ENCODE results near the gene RNASEL. TPM values are rescaled to one million over a fixed set of nuclear protein-coding genes. Genes with fewer than 3 reads are reported as not detected.

RNASEL gene
- total and polyA plus RNA-seq, 4 donors: 3.7 to 14.8 (median 9.0) TPM

DNA sequence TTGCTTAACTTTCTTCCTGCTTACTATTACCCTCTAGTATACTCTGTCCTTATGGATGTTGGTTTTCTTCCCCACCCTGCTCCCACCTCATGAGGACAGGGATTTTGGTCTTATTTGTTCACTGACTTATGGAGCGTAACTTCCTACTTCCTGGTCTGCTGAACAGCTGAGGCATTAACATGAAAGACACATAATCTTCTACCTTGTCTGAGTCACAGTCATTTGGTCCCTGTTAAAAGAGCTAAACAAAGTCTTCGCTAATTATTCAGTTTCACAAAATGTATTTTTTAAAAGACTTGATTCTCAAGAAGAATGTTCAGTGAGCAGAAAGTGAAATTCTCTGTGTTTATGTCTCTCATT lies 18.5 kb downstream of the RNASEL start:
- Histone ChIP-seq H3K27me3 (ENCODE audit: control insufficient read depth in 3 of 3, insufficient read depth in 3 of 3, low read length in 2 of 3) (no peaks in the 10 kb centered on the region), H3K9me3 (ENCODE audit: control insufficient read depth in 4 of 4, insufficient read depth in 3 of 4, low read length in 3 of 4) (peaks cover 0 to 1% (median 0%) of the 10 kb centered on the region in 4 donors), H3K4me1 (ENCODE audit: control insufficient read depth in 5 of 5, insufficient read depth in 5 of 5, low read length in 5 of 5) (no peaks in the 10 kb centered on the region), H3K9ac (ENCODE audit: insufficient read depth in 1 of 2, low read length in 2 of 2) (no peak overlapping the region), H3K4me3 (no peak overlapping the region), H3K27ac (ENCODE audit: low read depth in 1 of 2, low read length in 1 of 2) (no peak overlapping the region), H3K36me3 (ENCODE audit: control insufficient read depth in 4 of 4, insufficient read depth in 4 of 4, low read length in 4 of 4) (peaks cover 4 to 11% (median 8%) of the 10 kb centered on the region in 4 donors)
- TF ChIP-seq, protein P1, sequence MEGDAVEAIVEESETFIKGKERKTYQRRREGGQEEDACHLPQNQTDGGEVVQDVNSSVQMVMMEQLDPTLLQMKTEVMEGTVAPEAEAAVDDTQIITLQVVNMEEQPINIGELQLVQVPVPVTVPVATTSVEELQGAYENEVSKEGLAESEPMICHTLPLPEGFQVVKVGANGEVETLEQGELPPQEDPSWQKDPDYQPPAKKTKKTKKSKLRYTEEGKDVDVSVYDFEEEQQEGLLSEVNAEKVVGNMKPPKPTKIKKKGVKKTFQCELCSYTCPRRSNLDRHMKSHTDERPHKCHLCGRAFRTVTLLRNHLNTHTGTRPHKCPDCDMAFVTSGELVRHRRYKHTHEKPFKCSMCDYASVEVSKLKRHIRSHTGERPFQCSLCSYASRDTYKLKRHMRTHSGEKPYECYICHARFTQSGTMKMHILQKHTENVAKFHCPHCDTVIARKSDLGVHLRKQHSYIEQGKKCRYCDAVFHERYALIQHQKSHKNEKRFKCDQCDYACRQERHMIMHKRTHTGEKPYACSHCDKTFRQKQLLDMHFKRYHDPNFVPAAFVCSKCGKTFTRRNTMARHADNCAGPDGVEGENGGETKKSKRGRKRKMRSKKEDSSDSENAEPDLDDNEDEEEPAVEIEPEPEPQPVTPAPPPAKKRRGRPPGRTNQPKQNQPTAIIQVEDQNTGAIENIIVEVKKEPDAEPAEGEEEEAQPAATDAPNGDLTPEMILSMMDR (IDR thresholded peaks at IDR 0.05; ENCODE audit: control extremely low read depth, extremely low read depth): no peak
- DNase-seq: no peak
- ATAC-seq (ENCODE audit: insufficient read depth, low FRiP score): no peak
- WGBS, 2 donors: 75 to 96% methylated on average over 2 of the region's 2 CpGs

DNA sequence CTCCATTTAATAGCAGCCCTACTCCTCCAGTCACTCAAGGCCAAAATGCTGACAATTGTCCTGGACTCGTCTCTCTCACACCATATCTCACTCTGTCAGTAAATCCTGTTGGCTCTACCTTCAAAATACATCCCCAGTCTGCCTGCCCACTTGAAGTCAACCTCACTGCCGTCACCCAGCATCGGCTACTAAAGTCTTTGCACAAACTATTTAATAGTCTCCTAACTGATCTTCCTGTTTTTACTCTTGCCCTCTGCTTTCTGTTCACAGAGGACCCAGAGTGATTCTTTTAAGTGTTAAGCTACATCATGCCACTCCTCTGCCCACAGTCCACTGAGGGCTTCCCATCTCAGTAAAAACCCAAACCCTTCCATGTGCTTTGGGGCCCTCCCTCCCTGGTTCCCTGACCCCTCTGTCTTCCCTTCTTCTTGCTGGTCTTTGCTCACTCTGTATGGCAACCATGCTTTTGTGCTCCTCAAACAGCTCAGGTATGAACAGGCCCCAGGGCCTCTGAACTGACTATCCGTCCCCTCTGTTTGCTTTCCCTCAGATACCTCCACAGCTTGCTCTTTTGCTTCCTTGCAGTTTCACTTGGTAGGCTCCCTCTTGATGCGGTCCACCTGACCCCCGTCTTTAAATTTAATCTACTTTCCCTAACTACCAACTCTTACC lies 19.0 kb downstream of the RNASEL start:
- Histone ChIP-seq H3K4me3 (no peak overlapping the region), H3K36me3 (ENCODE audit: control insufficient read depth in 4 of 4, insufficient read depth in 4 of 4, low read length in 4 of 4) (peaks cover 0 to 6% (median 4%) of the 10 kb centered on the region in 4 donors), H3K9ac (ENCODE audit: insufficient read depth in 1 of 2, low read length in 2 of 2) (no peak overlapping the region), H3K9me3 (ENCODE audit: control insufficient read depth in 4 of 4, insufficient read depth in 3 of 4, low read length in 3 of 4) (peaks cover 0 to 2% (median 0%) of the 10 kb centered on the region in 4 donors), H3K27ac (ENCODE audit: low read depth in 1 of 2, low read length in 1 of 2) (no peak overlapping the region), H3K4me1 (ENCODE audit: control insufficient read depth in 5 of 5, insufficient read depth in 5 of 5, low read length in 5 of 5) (no peaks in the 10 kb centered on the region), H3K27me3 (ENCODE audit: control insufficient read depth in 3 of 3, insufficient read depth in 3 of 3, low read length in 2 of 3) (no peaks in the 10 kb centered on the region)
- ATAC-seq (ENCODE audit: insufficient read depth, low FRiP score) (no peak), DNase-seq (no peak)
- TF ChIP-seq, protein P1 (IDR thresholded peaks at IDR 0.05; ENCODE audit: control extremely low read depth, extremely low read depth): no peak
- 91 to 94% methylated on average over 6 of the region's 6 CpGs for WGBS, 2 donors

DNA sequence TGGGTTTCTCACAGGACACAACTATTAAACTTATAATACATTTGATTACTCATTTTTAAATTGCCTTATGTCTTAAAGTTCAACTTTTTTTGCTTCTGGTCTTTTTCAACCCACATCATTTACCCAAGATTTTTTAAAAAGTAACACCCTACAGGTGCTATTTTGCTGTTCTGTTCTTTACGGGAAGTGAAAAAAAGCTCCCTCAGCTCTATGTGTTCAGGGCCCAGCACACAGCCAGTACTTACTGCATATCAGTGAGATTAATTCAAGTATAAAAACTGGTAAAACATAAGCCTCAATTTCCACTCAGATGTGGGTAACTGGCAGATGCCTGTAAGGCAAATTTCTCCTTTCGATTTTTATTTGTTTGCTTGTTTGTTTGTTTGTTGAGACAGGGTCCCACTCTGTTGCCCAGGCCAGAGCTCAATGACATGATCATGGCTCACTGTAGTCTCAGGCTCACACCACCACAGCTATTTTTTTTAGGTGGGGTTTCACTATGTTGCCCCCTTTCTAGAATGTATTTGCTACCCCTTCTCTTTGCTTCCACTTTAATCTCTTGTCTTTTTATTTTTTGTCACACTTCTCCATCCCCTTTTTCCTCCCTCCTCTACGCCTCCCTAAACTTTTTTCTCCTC lies 20.3 kb downstream of the RNASEL start:
- ATAC-seq (ENCODE audit: insufficient read depth, low FRiP score): no peak
- WGBS, 2 donors: 76 to 90% methylated on average over 3 of the region's 3 CpGs
- Histone ChIP-seq H3K9me3 (ENCODE audit: control insufficient read depth in 4 of 4, insufficient read depth in 3 of 4, low read length in 3 of 4) (peaks cover 0 to 2% (median 0%) of the 10 kb centered on the region in 4 donors), H3K27me3 (ENCODE audit: control insufficient read depth in 3 of 3, insufficient read depth in 3 of 3, low read length in 2 of 3) (no peaks in the 10 kb centered on the region), H3K4me3 (no peak overlapping the region), H3K4me1 (ENCODE audit: control insufficient read depth in 5 of 5, insufficient read depth in 5 of 5, low read length in 5 of 5) (no peaks in the 10 kb centered on the region), H3K9ac (ENCODE audit: insufficient read depth in 1 of 2, low read length in 2 of 2) (no peak overlapping the region), H3K27ac (ENCODE audit: low read depth in 1 of 2, low read length in 1 of 2) (no peak overlapping the region), H3K36me3 (ENCODE audit: control insufficient read depth in 4 of 4, insufficient read depth in 4 of 4, low read length in 4 of 4) (peaks cover 0 to 3% (median 0%) of the 10 kb centered on the region in 4 donors)
- no peak for DNase-seq
- TF ChIP-seq, protein P1 (IDR thresholded peaks at IDR 0.05; ENCODE audit: control extremely low read depth, extremely low read depth): no peak

Measured in lung (tissue), 12 donors.